ENCODE results near the gene LYPD3. TPM values are rescaled to one million over a fixed set of nuclear protein-coding genes. Genes with fewer than 3 reads are reported as not detected.

LYPD3 gene
- total and polyA plus RNA-seq, 4 donors: 1.2 to 2.6 (median 1.6) TPM

- no peak overlapping the region for H3K27ac ChIP-seq (ENCODE audit: low read depth in 1 of 2, low read length in 2 of 2)
- H3K4me3 ChIP-seq (ENCODE audit: low read length in 2 of 2): no peak overlapping the region
- intact Hi-C loops (cut with DNase I): loop anchor here in 1 of 2 donors (5.0 kb wide), 2 partner anchors 41 to 56 kb away; partner anchors contain the start of gene PHLDB3
- 91 to 95% methylated on average over 12 of the region's 12 CpGs for WGBS, 2 donors
- ATAC-seq (ENCODE audit: low FRiP score) (no peak), DNase-seq (no peak)
- H3K4me1 ChIP-seq (ENCODE audit: control insufficient read depth in 1 of 2, insufficient read depth in 2 of 2, low read length in 2 of 2): no peaks in the 10 kb centered on the region
- H3K27me3 ChIP-seq (ENCODE audit: control insufficient read depth in 1 of 2, insufficient read depth in 2 of 2, low read length in 1 of 2): no peaks in the 10 kb centered on the region
- no peaks in the 10 kb centered on the region for H3K36me3 ChIP-seq (ENCODE audit: control insufficient read depth in 1 of 2, insufficient read depth in 2 of 2, low read length in 1 of 2)
- H3K9me3 ChIP-seq (ENCODE audit: control insufficient read depth, low read length): no peaks in the 10 kb centered on the region
Measured at GRCh38 chr19:43461303-43461702, 4.1 kb downstream of the LYPD3 start.

DNA sequence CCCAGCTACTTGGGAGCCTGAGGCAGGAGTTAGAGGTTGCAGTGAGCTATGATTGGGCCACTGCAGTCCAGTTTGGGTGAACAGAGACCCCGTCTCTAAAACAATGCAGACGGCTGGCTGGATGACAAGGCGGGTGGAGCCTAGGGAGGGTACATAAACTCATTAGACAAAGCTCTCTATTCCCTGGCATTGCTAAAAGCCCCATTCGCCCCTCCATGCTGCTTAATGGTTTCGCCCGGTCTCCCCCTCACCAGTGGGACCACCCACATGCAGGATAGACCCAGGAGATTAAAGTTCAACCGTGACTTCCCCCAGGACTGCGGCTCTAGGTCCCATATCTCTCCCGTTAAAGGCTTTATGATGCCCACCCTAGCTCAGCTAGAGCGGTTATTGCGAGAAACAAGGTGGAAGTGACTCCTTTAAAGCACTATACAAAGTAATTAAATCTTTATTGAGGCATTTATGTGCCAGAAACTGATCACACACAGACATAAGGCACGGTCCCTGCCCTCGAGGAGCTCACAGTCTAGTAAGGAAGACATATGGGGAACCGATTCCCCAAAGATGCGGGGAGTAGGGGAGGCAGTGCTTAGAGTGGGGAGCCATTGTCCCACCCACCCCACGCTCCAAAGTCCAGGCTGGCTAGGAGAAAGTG lies 4.9 kb downstream of the LYPD3 start:
- Histone ChIP-seq H3K4me1 (ENCODE audit: control insufficient read depth in 1 of 2, insufficient read depth in 2 of 2, low read length in 2 of 2) (no peaks in the 10 kb centered on the region), H3K27ac (ENCODE audit: low read depth in 1 of 2, low read length in 2 of 2) (no peak overlapping the region), H3K4me3 (ENCODE audit: low read length in 2 of 2) (no peak overlapping the region), H3K27me3 (ENCODE audit: control insufficient read depth in 1 of 2, insufficient read depth in 2 of 2, low read length in 1 of 2) (no peaks in the 10 kb centered on the region), H3K36me3 (ENCODE audit: control insufficient read depth in 1 of 2, insufficient read depth in 2 of 2, low read length in 1 of 2) (no peaks in the 10 kb centered on the region), H3K9me3 (ENCODE audit: control insufficient read depth, low read length) (no peaks in the 10 kb centered on the region)
- no peak for ATAC-seq (ENCODE audit: low FRiP score)
- DNase-seq: no peak
- intact Hi-C loops (cut with DNase I): loop anchor here in 1 of 2 donors (5.0 kb wide), 2 partner anchors 42 to 57 kb away; partner anchors contain the start of gene PHLDB3
- WGBS, 2 donors: 76 to 81% methylated on average over 16 of the region's 16 CpGs

GRCh38 chr19:43457809-43458208 lies 7.6 kb downstream of the LYPD3 start:
- intact Hi-C loops (cut with DNase I): no loop called here
- 83 to 88% methylated on average over 4 of the region's 4 CpGs for WGBS, 2 donors
- Histone ChIP-seq H3K27me3 (ENCODE audit: control insufficient read depth in 1 of 2, insufficient read depth in 2 of 2, low read length in 1 of 2) (no peaks in the 10 kb centered on the region), H3K36me3 (ENCODE audit: control insufficient read depth in 1 of 2, insufficient read depth in 2 of 2, low read length in 1 of 2) (no peaks in the 10 kb centered on the region), H3K27ac (ENCODE audit: low read depth in 1 of 2, low read length in 2 of 2) (no peak overlapping the region), H3K4me1 (ENCODE audit: control insufficient read depth in 1 of 2, insufficient read depth in 2 of 2, low read length in 2 of 2) (no peaks in the 10 kb centered on the region), H3K4me3 (ENCODE audit: low read length in 2 of 2) (no peak overlapping the region), H3K9me3 (ENCODE audit: control insufficient read depth, low read length) (no peaks in the 10 kb centered on the region)
- ATAC-seq (ENCODE audit: low FRiP score) (no peak), DNase-seq (no peak)

DNA sequence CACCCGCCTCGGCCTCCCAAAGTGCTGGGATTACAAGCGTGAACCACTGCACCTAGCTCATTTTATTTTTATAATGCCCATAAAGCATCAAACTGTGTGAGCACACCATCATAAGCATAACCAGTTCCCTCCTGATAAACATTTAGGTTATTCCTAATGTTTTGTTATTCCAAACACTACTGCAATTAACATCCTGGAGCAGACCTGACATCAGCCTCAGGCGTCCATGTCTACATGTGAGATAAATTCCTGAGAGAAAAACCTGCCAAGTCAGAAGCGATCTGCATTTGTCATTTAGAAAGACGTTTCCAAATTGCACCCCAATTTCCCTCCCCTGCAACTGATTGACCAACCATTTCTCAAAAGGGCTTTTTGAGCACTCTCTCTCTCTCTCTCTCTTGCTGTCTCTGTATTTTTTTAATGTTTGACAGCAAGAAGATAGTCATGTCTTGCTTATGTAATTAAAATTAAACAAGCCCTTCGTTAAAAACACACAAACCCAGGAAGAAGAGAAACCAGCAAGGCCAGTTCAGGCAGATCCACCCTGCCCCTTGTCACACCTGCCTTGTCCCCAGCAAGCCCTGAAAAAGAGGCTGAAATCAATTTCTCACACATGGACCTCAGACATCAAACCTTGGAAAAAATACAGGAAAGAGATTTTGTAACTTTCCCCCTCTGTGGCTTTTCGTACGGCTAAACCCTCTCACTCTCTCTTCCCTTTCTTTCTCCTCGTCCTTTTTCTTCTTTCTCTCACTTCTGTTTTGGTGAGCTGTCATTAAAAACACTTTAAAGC lies 9.9 kb downstream of the LYPD3 start:
- Histone ChIP-seq H3K9me3 (ENCODE audit: control insufficient read depth, low read length) (no peaks in the 10 kb centered on the region), H3K27ac (ENCODE audit: low read depth in 1 of 2, low read length in 2 of 2) (no peak overlapping the region), H3K4me1 (ENCODE audit: control insufficient read depth in 1 of 2, insufficient read depth in 2 of 2, low read length in 2 of 2) (no peaks in the 10 kb centered on the region), H3K27me3 (ENCODE audit: control insufficient read depth in 1 of 2, insufficient read depth in 2 of 2, low read length in 1 of 2) (no peaks in the 10 kb centered on the region), H3K4me3 (ENCODE audit: low read length in 2 of 2) (no peak overlapping the region), H3K36me3 (ENCODE audit: control insufficient read depth in 1 of 2, insufficient read depth in 2 of 2, low read length in 1 of 2) (no peaks in the 10 kb centered on the region)
- intact Hi-C loops (cut with DNase I): no loop called here
- no peak for DNase-seq
- WGBS, 2 donors: 54 to 56% methylated on average over 10 of the region's 10 CpGs
- no peak for ATAC-seq (ENCODE audit: low FRiP score)

- no peak overlapping the region for H3K27ac ChIP-seq (ENCODE audit: low read depth in 1 of 2, low read length in 2 of 2)
- H3K4me1 ChIP-seq (ENCODE audit: control insufficient read depth in 1 of 2, insufficient read depth in 2 of 2, low read length in 2 of 2): no peaks in the 10 kb centered on the region
- WGBS, 2 donors: 66 to 72% methylated on average over 2 of the region's 2 CpGs
- DNase-seq: no peak
- ATAC-seq (ENCODE audit: low FRiP score): no peak
- no peaks in the 10 kb centered on the region for H3K36me3 ChIP-seq (ENCODE audit: control insufficient read depth in 1 of 2, insufficient read depth in 2 of 2, low read length in 1 of 2)
- H3K4me3 ChIP-seq (ENCODE audit: low read length in 2 of 2): no peak overlapping the region
- no peaks in the 10 kb centered on the region for H3K27me3 ChIP-seq (ENCODE audit: control insufficient read depth in 1 of 2, insufficient read depth in 2 of 2, low read length in 1 of 2)
- no peaks in the 10 kb centered on the region for H3K9me3 ChIP-seq (ENCODE audit: control insufficient read depth, low read length)
- intact Hi-C loops (cut with DNase I): no loop called here
Measured at GRCh38 chr19:43454031-43454430, 11.4 kb downstream of the LYPD3 start.

DNA sequence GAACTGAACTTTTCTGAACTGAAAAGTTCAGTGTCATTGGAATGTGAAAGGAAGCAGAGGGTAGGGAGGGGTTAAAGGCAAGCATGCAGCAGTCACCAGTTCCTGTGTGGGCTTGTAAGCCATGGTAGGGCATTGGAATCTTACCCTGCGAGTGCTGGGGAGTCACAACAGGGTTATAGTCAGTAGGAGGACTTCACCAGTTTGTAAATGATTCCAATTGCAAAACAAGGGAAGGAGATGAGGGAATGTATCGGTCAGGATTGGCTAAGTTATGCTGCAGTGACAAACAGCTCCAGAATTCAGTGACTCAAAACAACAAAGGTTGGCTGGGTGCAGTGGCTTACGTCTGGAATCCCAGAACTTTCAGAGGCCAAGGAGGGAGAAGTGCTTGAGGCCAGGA lies 12.8 kb downstream of the LYPD3 start:
- 57 to 61% methylated on average over 3 of the region's 3 CpGs for WGBS, 2 donors
- H3K27me3 ChIP-seq (ENCODE audit: control insufficient read depth in 1 of 2, insufficient read depth in 2 of 2, low read length in 1 of 2): no peaks in the 10 kb centered on the region
- no peak overlapping the region for H3K4me3 ChIP-seq (ENCODE audit: low read length in 2 of 2)
- intact Hi-C loops (cut with DNase I): no loop called here
- H3K36me3 ChIP-seq (ENCODE audit: control insufficient read depth in 1 of 2, insufficient read depth in 2 of 2, low read length in 1 of 2): no peaks in the 10 kb centered on the region
- DNase-seq: no peak
- no peak overlapping the region for H3K27ac ChIP-seq (ENCODE audit: low read depth in 1 of 2, low read length in 2 of 2)
- H3K4me1 ChIP-seq (ENCODE audit: control insufficient read depth in 1 of 2, insufficient read depth in 2 of 2, low read length in 2 of 2): no peaks in the 10 kb centered on the region
- H3K9me3 ChIP-seq (ENCODE audit: control insufficient read depth, low read length): no peaks in the 10 kb centered on the region
- no peak for ATAC-seq (ENCODE audit: low FRiP score)

GRCh38 chr19:43450545-43450997 lies 14.8 kb downstream of the LYPD3 start:
- no peaks in the 10 kb centered on the region for H3K27me3 ChIP-seq (ENCODE audit: control insufficient read depth in 1 of 2, insufficient read depth in 2 of 2, low read length in 1 of 2)
- no peaks in the 10 kb centered on the region for H3K4me1 ChIP-seq (ENCODE audit: control insufficient read depth in 1 of 2, insufficient read depth in 2 of 2, low read length in 2 of 2)
- H3K27ac ChIP-seq (ENCODE audit: low read depth in 1 of 2, low read length in 2 of 2): no peak overlapping the region
- DNase-seq: peak in 1 of 2 donors; percentile 16
- no peak for ATAC-seq (ENCODE audit: low FRiP score)
- no peaks in the 10 kb centered on the region for H3K36me3 ChIP-seq (ENCODE audit: control insufficient read depth in 1 of 2, insufficient read depth in 2 of 2, low read length in 1 of 2)
- intact Hi-C loops (cut with DNase I): no loop called here
- 62 to 63% methylated on average over 2 of the region's 2 CpGs for WGBS, 2 donors
- H3K4me3 ChIP-seq (ENCODE audit: low read length in 2 of 2): no peak overlapping the region
- no peaks in the 10 kb centered on the region for H3K9me3 ChIP-seq (ENCODE audit: control insufficient read depth, low read length)

DNA sequence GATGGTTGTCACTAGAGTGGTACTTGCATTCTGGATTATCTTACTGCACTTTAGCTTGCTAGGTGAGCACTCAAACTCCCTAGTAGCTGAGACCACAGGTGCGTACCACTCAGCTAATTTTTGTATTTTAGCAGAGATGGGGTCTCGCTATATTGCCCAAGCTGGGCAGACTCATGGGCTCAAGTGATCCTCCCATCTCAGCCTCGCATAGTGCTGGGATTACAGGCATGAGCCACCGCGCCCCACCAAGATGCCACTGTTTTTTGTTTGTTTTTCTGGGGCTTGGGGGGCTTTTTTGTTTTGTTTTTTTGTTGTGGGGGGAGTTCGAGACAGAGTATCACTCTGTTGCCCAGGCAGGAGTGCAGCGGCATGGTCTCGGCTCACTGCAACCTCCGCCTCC lies 17.8 kb downstream of the LYPD3 start:
- H3K27me3 ChIP-seq (ENCODE audit: control insufficient read depth in 1 of 2, insufficient read depth in 2 of 2, low read length in 1 of 2): no peaks in the 10 kb centered on the region
- intact Hi-C loops (cut with DNase I): loop anchor here (1.0 to 2.0 kb wide), 2 partner anchors 71 to 72 kb away; no protein-coding TSS in a partner anchor
- no peak overlapping the region for H3K27ac ChIP-seq (ENCODE audit: low read depth in 1 of 2, low read length in 2 of 2)
- ATAC-seq (ENCODE audit: low FRiP score): no peak
- H3K36me3 ChIP-seq (ENCODE audit: control insufficient read depth in 1 of 2, insufficient read depth in 2 of 2, low read length in 1 of 2): no peaks in the 10 kb centered on the region
- no peak for DNase-seq
- no peaks in the 10 kb centered on the region for H3K9me3 ChIP-seq (ENCODE audit: control insufficient read depth, low read length)
- no peak overlapping the region for H3K4me3 ChIP-seq (ENCODE audit: low read length in 2 of 2)
- WGBS, 2 donors: 92 to 94% methylated on average over 9 of the region's 9 CpGs
- no peaks in the 10 kb centered on the region for H3K4me1 ChIP-seq (ENCODE audit: control insufficient read depth in 1 of 2, insufficient read depth in 2 of 2, low read length in 2 of 2)
